Stimulated activated naive CD8-positive, alpha-beta T cell treated with anti-CD3 and anti-CD28 coated beads, Interleukin-15, Interleukin-2, amounts not matched to agents 100 U/mL and 50 U/mL, for 24 hours (primary cell): ENCODE measurements around the gene RNF208.
A peak's percentile ranks its signal among the peaks of the same experiment; 100 is the strongest.
"Not testable (repeated sequence)": the region's sequence is repeated elsewhere in the genome, so short reads cannot be mapped to it uniquely, and the experiment has no call there.

ENCODE experiments used
- ATAC-seq: fragments of 150-1000 bp; cut with Tn5 transposase; one replicate; pipeline ENCODE4 v1.10.0; 2021
- DNase-seq: peaks from one replicate; pipeline ENCODE4 v3.0.0; 2021

Gene RNF208

GRCh38 chr9:137253717-137254623 lies 31.9 kb upstream of the RNF208 start:
- ATAC-seq (no peak), DNase-seq (no peak)

GRCh38 chr9:137252555-137253506 lies 30.8 kb upstream of the RNF208 start:
- no peak for ATAC-seq
- no peak for DNase-seq

- no peak for DNase-seq
- no peak for ATAC-seq
Measured at GRCh38 chr9:137251490-137252268, 29.6 kb upstream of the RNF208 start.

- ATAC-seq = no peak
- no peak for DNase-seq
Measured at GRCh38 chr9:137251194-137251461, 29.1 kb upstream of the RNF208 start, which contains the start of gene STPG3. Gene STPG3, plus strand, starts transcription at chr9:137251286. Its CDS starts 1 bp downstream, at chr9:137251287.

GRCh38 chr9:137250329-137251193 lies 28.5 kb upstream of the RNF208 start:
- ATAC-seq = no peak
- DNase-seq = no peak

GRCh38 chr9:137247916-137248175 lies 25.8 kb upstream of the RNF208 start:
- ATAC-seq (no peak), DNase-seq (no peak)

GRCh38 chr9:137247135-137247915 lies 25.3 kb upstream of the RNF208 start:
- ATAC-seq = no peak
- no peak for DNase-seq

GRCh38 chr9:137245450-137246421 lies 23.7 kb upstream of the RNF208 start:
- ATAC-seq (no peak), DNase-seq (no peak)

- ATAC-seq = no peak
- DNase-seq = no peak
Measured at GRCh38 chr9:137244486-137245449, 22.7 kb upstream of the RNF208 start.

- DNase-seq (no peak), ATAC-seq (no peak)
Measured at GRCh38 chr9:137243626-137244485, 21.8 kb upstream of the RNF208 start.

GRCh38 chr9:137243266-137243625 lies 21.2 kb upstream of the RNF208 start:
- not testable (repeated sequence) for ATAC-seq

GRCh38 chr9:137242269-137243203 lies 20.5 kb upstream of the RNF208 start:
- DNase-seq = no peak
- ATAC-seq = no peak

More at GRCh38 chr9:137243266-137243625, 21.2 kb upstream of the RNF208 start:
- DNase-seq = not testable (repeated sequence)

- DNase-seq (peak; percentile 77), ATAC-seq (peak; percentile 11)
Measured at GRCh38 chr9:137241490-137242268, 19.6 kb upstream of the RNF208 start.

GRCh38 chr9:137240841-137241489 lies 18.9 kb upstream of the RNF208 start, which contains the start of gene TUBB4B:
Gene TUBB4B, plus strand, starts transcription at chr9:137241287. Its CDS starts 74 bp downstream, at chr9:137241361.
- DNase-seq = peak; percentile 95
- ATAC-seq = peak; percentile 77
